Endothelial cell of umbilical vein (primary cell): ENCODE measurements around the gene MAPK8IP3. TPM values are rescaled to one million over a fixed set of nuclear protein-coding genes. Genes with fewer than 3 reads are reported as not detected.

Experiments used
- BruUV-seq: library from RNA; stranded (reverse); fragments of 400-500 nt; replicated peaks from 2 replicates; lab custom pipeline; 2021; lab: Mats Ljungman, UMichigan
- CTCF ChIA-PET: fragments of 300-600, 350-600 bp; sonication (Branson Sonifier 250); formaldehyde crosslinking; loops from one replicate; lab custom pipeline; 2021; ENCODE audit warnings: antibody characterized with exemption, inconsistent platforms; lab: Charles Lee
- POLR2A ChIA-PET: fragments of 300-600, 350-600 bp; sonication (Branson Sonifier 250); formaldehyde crosslinking; loops from one replicate; lab custom pipeline; 2021; ENCODE audit warnings: antibody characterized with exemption, inconsistent platforms; lab: Charles Lee
- DNase-seq: peaks from one replicate; pipeline ENCODE4 v3.0.0-alpha.2; 2011; ENCODE audit warnings: low read depth, low spot score
- FAIRE-seq: peaks from 2 replicates; lab custom pipeline; 2011; peaks lifted over from hg19 to GRCh38; lab: Jason Lieb, UNC
- H2AFZ ChIP-seq: 2 replicates; pipeline ENCODE4 v1.6.0; 2012; ENCODE audit warnings: low read depth, low read length, control low read depth, inconsistent platforms
- H3K27ac ChIP-seq: 2 replicates; pipeline ENCODE4 v1.5.1; 2011; ENCODE audit warnings: low read depth, mild to moderate bottlenecking, control low read depth, low read length, moderate library complexity; ENCODE audit not compliant: insufficient read depth
- H3K27me3 ChIP-seq, 2 experiments: 2 replicates each; pipeline versions ENCODE4 v1.6.0 to v1.6.1; 2011; ENCODE audit warnings: low read length in 2 of 2, mixed read lengths in 1 of 2; ENCODE audit not compliant: control insufficient read depth in 2 of 2, insufficient read depth in 2 of 2
- H3K36me3 ChIP-seq, 2 experiments: 2 replicates in 1 of 2; 3 replicates in 1 of 2; pipeline ENCODE4 v1.5.1; 2011; ENCODE audit warnings: low read length in 2 of 2, mild to moderate bottlenecking in 1 of 2, moderate library complexity in 1 of 2; ENCODE audit not compliant: control insufficient read depth in 2 of 2, insufficient read depth in 2 of 2; ENCODE audit errors: extremely low read depth in 1 of 2
- H3K4me1 ChIP-seq: 3 replicates; pipeline ENCODE4 v1.5.1; 2011; ENCODE audit warnings: mild to moderate bottlenecking, low read length; ENCODE audit not compliant: control insufficient read depth, insufficient read depth; ENCODE audit errors: extremely low read depth
- H3K4me2 ChIP-seq: 2 replicates; pipeline ENCODE4 v1.6.1; 2011; ENCODE audit warnings: low read length, control low read depth, mixed read lengths; ENCODE audit not compliant: insufficient read depth
- H3K4me3 ChIP-seq, 3 experiments: fragments of 200-600 bp in 1 of 3; sonication (generic), shearing (Covaris generic) in 1 of 3; replicated peaks in 1 of 3; 2 replicates each; pipeline ENCODE4 v1.5.1; 2011 to 2016; ENCODE audit warnings: control low read depth in 3 of 3, low read length in 3 of 3, mild to moderate bottlenecking in 2 of 3, inconsistent platforms in 1 of 3, low read depth in 1 of 3, moderate library complexity in 1 of 3; ENCODE audit not compliant: insufficient read depth in 1 of 3
- H3K79me2 ChIP-seq: 2 replicates; pipeline ENCODE4 v1.6.0; 2012; ENCODE audit warnings: low read length, inconsistent platforms; ENCODE audit not compliant: control insufficient read depth, insufficient read depth
- H3K9ac ChIP-seq: replicated peaks from 2 replicates; pipeline ENCODE3; 2011; ENCODE audit warnings: low read length, control low read depth; ENCODE audit not compliant: insufficient read depth; ENCODE audit errors: extremely low read depth
- H3K9me1 ChIP-seq: replicated peaks from 3 replicates; pipeline ENCODE4 v1.6.0; 2011; ENCODE audit warnings: mild to moderate bottlenecking, low read length; ENCODE audit not compliant: control insufficient read depth, insufficient read depth; ENCODE audit errors: extremely low read depth
- H3K9me3 ChIP-seq: replicated peaks from 2 replicates; pipeline ENCODE4 v1.5.1; 2012; ENCODE audit warnings: low read length, inconsistent platforms; ENCODE audit not compliant: control insufficient read depth, insufficient read depth
- H4K20me1 ChIP-seq: replicated peaks from 2 replicates; pipeline ENCODE3; 2011; ENCODE audit warnings: mild to moderate bottlenecking, low read length; ENCODE audit not compliant: control insufficient read depth, insufficient read depth; ENCODE audit errors: extremely low read depth
- EZH2 ChIP-seq: IDR thresholded peaks from 2 replicates; pipeline ENCODE4 v1.6.1; 2012; ENCODE audit warnings: borderline replicate concordance, low read depth, mild to moderate bottlenecking, moderate library complexity, low read length, inconsistent platforms; ENCODE audit not compliant: severe bottlenecking
- FOS ChIP-seq: IDR thresholded peaks from 2 replicates; pipeline ENCODE4 v1.6.1; 2011; ENCODE audit warnings: mild to moderate bottlenecking, low read length, moderate library complexity, borderline replicate concordance; ENCODE audit not compliant: insufficient read depth
- GATA2 ChIP-seq: IDR thresholded peaks from 2 replicates; pipeline ENCODE4 v1.7.0; 2011; ENCODE audit warnings: low read depth, mild to moderate bottlenecking, moderate library complexity, mixed read lengths, low read length; ENCODE audit not compliant: insufficient read length, insufficient read depth
- JUN ChIP-seq: IDR thresholded peaks from 2 replicates; pipeline ENCODE4 v1.6.1; 2011; ENCODE audit warnings: borderline replicate concordance, low read depth; ENCODE audit not compliant: insufficient read length, insufficient read depth
- MYC ChIP-seq: IDR thresholded peaks from one replicate; pipeline ENCODE4 v1.6.1; 2011; ENCODE audit warnings: mild to moderate bottlenecking, low read depth, low read length
- POLR2A ChIP-seq: IDR thresholded peaks from 2 replicates; pipeline ENCODE4 v1.6.1; 2012; ENCODE audit warnings: low read depth, mild to moderate bottlenecking, control low read depth, low read length
- POLR2AphosphoS5 ChIP-seq: IDR thresholded peaks from 2 replicates; pipeline ENCODE4 v1.6.1; 2012; ENCODE audit warnings: low read depth, mild to moderate bottlenecking, control low read depth, low read length, moderate library complexity; ENCODE audit not compliant: insufficient read depth
- dilution Hi-C: fragments of 300-500 bp; cut with MboI; formaldehyde crosslinking; loops from one replicate; pipeline ENCODE4 v1.15.0; 2019; ENCODE audit warnings: low sequenced_read_pairs; ENCODE audit not compliant: extremely low pct_ligation_motif_present
- intact Hi-C: fragments of 100-400 bp; cut with micrococcal nuclease; formaldehyde crosslinking; loops from one replicate; pipeline ENCODE4 v1.10.0; 2022
- polyA plus RNA-seq, 4 experiments: library from polyadenylated mRNA; depleted of rRNA in 3 of 4; stranded (reverse) in 3 of 4; unstranded in 1 of 4; fragments of >200 nt; gene quantifications; 2 replicates each; pipeline versions ENCODE4 v1.2.1 to v1.2.3, GENCODE V29; 2011 to 2012; ENCODE audit warnings: missing spikeins in 1 of 4
- total RNA-seq: library from RNA; stranded (reverse); gene quantifications from 2 replicates; pipeline ENCODE4 v1.2.3, GENCODE V29; 2021
- TF ChIP-seq, protein P1 (sequence below), 2 donors: IDR thresholded peaks; 1 replicate in 1 of 2; 2 replicates in 1 of 2; pipeline ENCODE4 v1.5.1; 2011; ENCODE audit warnings: low read length in 2 of 2, mild to moderate bottlenecking in 2 of 2, moderate library complexity in 2 of 2, control low read depth in 1 of 2, inconsistent platforms in 1 of 2, low read depth in 1 of 2; ENCODE audit not compliant: insufficient read depth in 1 of 2; ENCODE audit errors: extremely low read depth in 1 of 2
- TF ChIP-seq, protein P2 (sequence below): IDR thresholded peaks from 2 replicates; pipeline ENCODE4 v1.6.1; 2011; ENCODE audit not compliant: insufficient read depth, insufficient read length

The MAPK8IP3 gene
- total and polyA plus RNA-seq, 2 donors (not counting 3 experiments of a cell fraction or from before 2014, with no cell fraction given) = 40.7 to 92.2 TPM

DNA sequence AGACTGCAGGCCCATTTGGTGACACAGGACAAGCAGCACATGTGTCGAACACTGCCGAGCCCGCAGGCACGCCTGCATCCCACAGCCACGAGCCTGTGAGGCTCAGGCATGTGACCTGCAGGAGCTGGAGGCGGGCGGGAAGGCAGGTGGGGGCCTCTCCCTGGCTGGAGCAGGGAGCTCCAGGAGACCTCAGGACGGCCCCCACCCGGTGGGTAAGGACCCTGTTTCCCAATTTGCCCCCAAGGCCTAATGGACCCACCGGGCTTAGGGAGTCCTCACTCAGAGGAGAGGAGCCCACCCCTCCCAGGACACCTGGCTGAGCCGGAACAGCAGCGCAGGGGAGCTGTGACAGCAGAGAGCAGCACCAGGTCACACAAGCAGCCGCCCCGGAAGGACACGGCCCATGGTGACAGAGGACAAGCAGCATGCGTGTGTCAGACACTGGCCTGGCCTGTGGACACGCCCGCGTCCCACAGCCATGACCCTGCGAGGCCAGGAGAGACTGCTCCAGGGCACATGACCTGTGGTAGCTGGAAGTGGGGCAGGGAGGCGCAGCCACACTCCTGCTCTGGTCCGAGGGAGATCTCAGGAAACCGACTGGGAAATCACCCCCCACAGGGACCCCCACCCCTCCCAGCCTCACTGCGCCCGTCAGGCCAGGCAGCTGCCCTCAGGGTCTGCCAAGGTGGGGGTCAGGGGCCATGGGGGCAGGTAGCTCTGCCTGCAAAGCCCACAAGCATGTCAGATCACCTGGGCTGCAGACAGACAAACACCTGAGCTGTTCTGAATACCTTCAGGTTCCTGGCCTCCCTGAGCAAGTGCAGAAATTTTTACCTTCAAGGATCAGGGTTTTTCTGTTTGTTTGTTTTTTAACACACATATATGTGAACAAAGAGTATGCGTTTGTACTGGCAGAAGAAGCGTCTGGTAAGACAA is 74.0 kb downstream of the MAPK8IP3 start:
- intact Hi-C loops (loop anchor here (5.0 to 10.0 kb wide), 2 partner anchors 358 to 475 kb away; partner anchors contain the start of genes UBE2I and UQCC4), dilution Hi-C loops (no loop called here)
- H3K79me2 ChIP-seq = peaks cover 14% of the 10 kb centered on the region
- no TSS peak for BruUV-seq
- no peak overlapping the region for H3K4me2 ChIP-seq
- no peaks in the 10 kb centered on the region for H4K20me1 ChIP-seq
- peaks cover 14% of the 10 kb centered on the region for H3K4me1 ChIP-seq
- H2AFZ ChIP-seq = no peak overlapping the region
- peaks cover 0 to 45% of the 10 kb centered on the region in 2 experiments for H3K36me3 ChIP-seq
- POLR2A ChIA-PET = no interaction called here
- peak; percentile 47 for TF ChIP-seq POLR2A
- TF ChIP-seq POLR2AphosphoS5 = peak; percentile 13
- TF ChIP-seq, protein P1, sequence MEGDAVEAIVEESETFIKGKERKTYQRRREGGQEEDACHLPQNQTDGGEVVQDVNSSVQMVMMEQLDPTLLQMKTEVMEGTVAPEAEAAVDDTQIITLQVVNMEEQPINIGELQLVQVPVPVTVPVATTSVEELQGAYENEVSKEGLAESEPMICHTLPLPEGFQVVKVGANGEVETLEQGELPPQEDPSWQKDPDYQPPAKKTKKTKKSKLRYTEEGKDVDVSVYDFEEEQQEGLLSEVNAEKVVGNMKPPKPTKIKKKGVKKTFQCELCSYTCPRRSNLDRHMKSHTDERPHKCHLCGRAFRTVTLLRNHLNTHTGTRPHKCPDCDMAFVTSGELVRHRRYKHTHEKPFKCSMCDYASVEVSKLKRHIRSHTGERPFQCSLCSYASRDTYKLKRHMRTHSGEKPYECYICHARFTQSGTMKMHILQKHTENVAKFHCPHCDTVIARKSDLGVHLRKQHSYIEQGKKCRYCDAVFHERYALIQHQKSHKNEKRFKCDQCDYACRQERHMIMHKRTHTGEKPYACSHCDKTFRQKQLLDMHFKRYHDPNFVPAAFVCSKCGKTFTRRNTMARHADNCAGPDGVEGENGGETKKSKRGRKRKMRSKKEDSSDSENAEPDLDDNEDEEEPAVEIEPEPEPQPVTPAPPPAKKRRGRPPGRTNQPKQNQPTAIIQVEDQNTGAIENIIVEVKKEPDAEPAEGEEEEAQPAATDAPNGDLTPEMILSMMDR (IDR thresholded peaks at IDR 0.05; ENCODE audit: extremely low read depth in 1 of 2, insufficient read depth in 1 of 2, low read depth in 1 of 2, low read length in 2 of 2) = no peak
- TF ChIP-seq GATA2 = no peak
- no peak for TF ChIP-seq FOS
- no peak for TF ChIP-seq JUN
- no peak for TF ChIP-seq EZH2
- no peak for TF ChIP-seq MYC
- TF ChIP-seq, protein P2, sequence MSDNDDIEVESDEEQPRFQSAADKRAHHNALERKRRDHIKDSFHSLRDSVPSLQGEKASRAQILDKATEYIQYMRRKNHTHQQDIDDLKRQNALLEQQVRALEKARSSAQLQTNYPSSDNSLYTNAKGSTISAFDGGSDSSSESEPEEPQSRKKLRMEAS = no peak
- FAIRE-seq (no peak), DNase-seq (no peak)
- H3K27me3 ChIP-seq = no peaks in the 10 kb centered on the region
- no peak overlapping the region for H3K9ac ChIP-seq
- H3K27ac ChIP-seq = no peak overlapping the region
- CTCF ChIA-PET = no interaction called here
- no peaks in the 10 kb centered on the region for H3K9me1 ChIP-seq
- no peak overlapping the region for H3K4me3 ChIP-seq
- no peaks in the 10 kb centered on the region for H3K9me3 ChIP-seq
